Motor neuron (in vitro differentiated cells): Measurements from ENCODE around the gene MAP3K12. TPM values are rescaled to one million over a fixed set of nuclear protein-coding genes. Genes with fewer than 3 reads are reported as not detected.

Source experiments
- total RNA-seq, 8 experiments: library from RNA; unstranded; fragments of 300-600 nt; gene quantifications; 2 replicates each; pipeline versions ENCODE4 v1.2.3 to v1.2.4, GENCODE V29; 2022

The MAP3K12 gene
- total RNA-seq, 8 experiments from 2014 or later, result 17.2 to 90.3 (median 32.7) TPM

Other genes with a start within 250 kb of the MAP3K12 start
- 10 to 100 TPM in 3 of 8 experiments, under 1 TPM in 5; 0.50 to 15.2 (median 0.66) TPM for gene ESPL1, start 231.2 kb downstream of the MAP3K12 start, total RNA-seq
- 1,000 to 10,000 TPM in 4 of 8 experiments, 100 to 1,000 TPM in 4; 433 to 1,182 (median 923) TPM for gene PFDN5, start 203.9 kb downstream of the MAP3K12 start, total RNA-seq
- gene MYG1, start 199.8 kb downstream of the MAP3K12 start, total RNA-seq, result 100 to 1,000 TPM in 1 of 8 experiments, 10 to 100 TPM in 7; 70.2 to 101 (median 87.1) TPM
- 100 to 1,000 TPM in 1 of 8 experiments, 10 to 100 TPM in 7; 46.8 to 111 (median 64.1) TPM for gene AAAS, start 177.8 kb downstream of the MAP3K12 start, total RNA-seq
- 1 to 10 TPM in 1 of 8 experiments, under 1 TPM in 7; 0.14 to 1.4 (median 0.24) TPM for gene SP7, start 163.1 kb downstream of the MAP3K12 start, total RNA-seq
- gene SP1, start 119.3 kb downstream of the MAP3K12 start, total RNA-seq, result 10 to 100 TPM; 17.2 to 56.3 (median 31.1) TPM
- 1 to 10 TPM in 1 of 8 experiments, under 1 TPM in 4, not detected in 3; 0.13 to 2.4 (median 0.38) TPM for gene AMHR2, start 75.6 kb downstream of the MAP3K12 start, total RNA-seq
- 100 to 1,000 TPM in 3 of 8 experiments, 10 to 100 TPM in 5; 42.8 to 264 (median 79.4) TPM for gene PRR13, start 57.7 kb downstream of the MAP3K12 start, total RNA-seq
- gene PCBP2, start 47.4 kb downstream of the MAP3K12 start, total RNA-seq, result 100 to 1,000 TPM; 188 to 782 (median 284) TPM
- gene TARBP2, start 1.8 kb upstream of the MAP3K12 start, total RNA-seq, result 10 to 100 TPM; 24.8 to 56.9 (median 44.5) TPM
- 1 to 10 TPM in 1 of 8 experiments, under 1 TPM in 1, not detected in 6; 0.78 to 2.2 TPM for gene NPFF, start 8.0 kb upstream of the MAP3K12 start, total RNA-seq
- gene ATF7, start 126.9 kb upstream of the MAP3K12 start, total RNA-seq, result 10 to 100 TPM in 5 of 8 experiments, 1 to 10 TPM in 3; 7.9 to 37.7 (median 12.5) TPM
- 100 to 1,000 TPM; 318 to 563 (median 434) TPM for gene ATP5MC2, start 176.6 kb upstream of the MAP3K12 start, total RNA-seq
- 100 to 1,000 TPM in 1 of 8 experiments, 10 to 100 TPM in 7; 28.8 to 141 (median 64.2) TPM for gene CALCOCO1, start 228.0 kb upstream of the MAP3K12 start, total RNA-seq